Measurements from ENCODE around the gene PRR4.

The PRR4 gene

GRCh38 chr12:10802587-10802986 lies 46.7 kb downstream of the PRR4 start, which contains the start of gene TAS2R7:
Gene TAS2R7 (minus strand): TSS chr12:10802627. CDS start chr12:10802570, 57 bp downstream.
- no peak for DNase-seq (ENCODE audit: low read depth in 2 of 2, low spot score in 1 of 2)

GRCh38 chr12:10801741-10802140 lies 47.5 kb downstream of the PRR4 start:
- no peak for DNase-seq (ENCODE audit: low read depth in 2 of 2, low spot score in 1 of 2)
